ENCODE results near the gene MED31.
"Not testable (repeated sequence)": the region's sequence is repeated elsewhere in the genome, so short reads cannot be mapped to it uniquely, and the experiment has no call there.

DNA sequence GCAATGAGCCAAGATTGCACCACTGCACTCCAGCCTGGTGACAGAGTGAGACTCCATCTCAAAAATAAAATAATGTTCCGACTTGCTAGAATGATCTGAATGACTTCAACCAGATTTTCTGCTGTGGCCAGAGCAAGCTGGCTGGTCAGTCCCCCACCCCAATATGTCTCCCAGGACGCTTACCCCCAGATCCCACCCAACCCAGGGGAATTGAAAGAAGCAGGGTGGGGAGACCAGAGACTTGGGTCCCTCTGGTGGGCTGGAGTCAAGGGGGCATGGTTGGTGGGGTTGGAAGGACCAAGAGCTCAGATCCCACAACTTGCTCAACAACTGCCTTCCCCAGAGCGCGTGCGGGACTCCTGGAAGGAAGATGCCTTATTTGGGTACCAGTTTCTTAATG is 7.0 kb upstream of the MED31 start:
- TF ChIP-seq CTCF (IDR thresholded peaks at IDR 0.05 in 8 of 11, conservative IDR thresholded peaks at IDR 0.05 in 3 of 11); POLR2A (IDR thresholded peaks at IDR 0.05); POLR2AphosphoS5 (IDR thresholded peaks at IDR 0.05): not testable (repeated sequence)
